HEK293 (cell line): ENCODE results near the gene GPR157.
A peak's percentile ranks its signal among the peaks of the same experiment; 100 is the strongest.

Experiments used
- GLI2 ChIP-seq: fragments of 450-650 bp; formaldehyde crosslinking; IDR thresholded peaks from 2 replicates; pipeline ENCODE4; 2017; ENCODE audit warnings: missing biosample characterization, missing genetic modification characterization, low read depth, borderline replicate concordance
- GLI4 ChIP-seq: fragments of 450-650 bp; formaldehyde crosslinking; IDR thresholded peaks from 2 replicates; pipeline ENCODE4 v1.5.1; 2016; ENCODE audit warnings: missing biosample characterization, missing genetic modification characterization
- IKZF3 ChIP-seq: fragments of 450-650 bp; IDR thresholded peaks from 2 replicates; pipeline ENCODE4 v1.5.0; 2018; ENCODE audit warnings: missing biosample characterization, mild to moderate bottlenecking, missing genetic modification characterization, moderate library complexity
- KLF9 ChIP-seq: fragments of 450-650 bp; formaldehyde crosslinking; IDR thresholded peaks from 2 replicates; pipeline ENCODE4 v1.5.1; 2016; ENCODE audit warnings: missing biosample characterization, missing genetic modification characterization, low read depth
- PRDM1 ChIP-seq: fragments of 450-650 bp; formaldehyde crosslinking; IDR thresholded peaks from 2 replicates; pipeline ENCODE4; 2016; ENCODE audit warnings: missing biosample characterization, missing genetic modification characterization
- REPIN1 ChIP-seq: fragments of 450-650 bp; formaldehyde crosslinking; IDR thresholded peaks from 2 replicates; pipeline ENCODE4 v1.5.1; 2017; ENCODE audit warnings: missing biosample characterization, missing genetic modification characterization, low read depth
- SETDB1 ChIP-seq: IDR thresholded peaks from one replicate; pipeline ENCODE4 v1.6.1; 2017; ENCODE audit warnings: mild to moderate bottlenecking, low read length, moderate library complexity, mixed read lengths; ENCODE audit not compliant: insufficient read length
- SP7 ChIP-seq: fragments of 450-650 bp; formaldehyde crosslinking; IDR thresholded peaks from 2 replicates; pipeline ENCODE4 v1.5.1; 2016; ENCODE audit warnings: missing biosample characterization, missing genetic modification characterization
- ZBTB20 ChIP-seq: fragments of 450-650 bp; formaldehyde crosslinking; IDR thresholded peaks from 2 replicates; pipeline ENCODE4 v1.5.1; 2016; ENCODE audit warnings: missing biosample characterization, missing genetic modification characterization
- ZBTB7A ChIP-seq: fragments of 450-650 bp; formaldehyde crosslinking; IDR thresholded peaks from 2 replicates; pipeline ENCODE4 v1.5.1; 2016; ENCODE audit warnings: low read depth, missing biosample characterization, missing genetic modification characterization
- ZNF132 ChIP-seq: fragments of 450-650 bp; formaldehyde crosslinking; IDR thresholded peaks from 2 replicates; pipeline ENCODE4 v1.5.1; 2017; ENCODE audit warnings: missing biosample characterization, missing genetic modification characterization, borderline replicate concordance
- ZNF155 ChIP-seq: fragments of 450-650 bp; formaldehyde crosslinking; IDR thresholded peaks from 2 replicates; pipeline ENCODE4 v1.5.1; 2016; ENCODE audit warnings: missing biosample characterization, missing genetic modification characterization
- ZNF169 ChIP-seq: fragments of 450-650 bp; formaldehyde crosslinking; IDR thresholded peaks from 2 replicates; pipeline ENCODE4 v1.5.1; 2016; ENCODE audit warnings: missing biosample characterization, missing genetic modification characterization
- ZNF184 ChIP-seq: fragments of 450-650 bp; IDR thresholded peaks from 2 replicates; pipeline ENCODE4 v1.5.1; 2018; ENCODE audit warnings: missing biosample characterization, mild to moderate bottlenecking, missing genetic modification characterization
- ZNF2 ChIP-seq: fragments of 450-650 bp; formaldehyde crosslinking; IDR thresholded peaks from 2 replicates; pipeline ENCODE4 v1.5.1; 2016; ENCODE audit warnings: missing biosample characterization, missing genetic modification characterization
- ZNF211 ChIP-seq: fragments of 450-650 bp; formaldehyde crosslinking; IDR thresholded peaks from 2 replicates; pipeline ENCODE4 v1.5.1; 2016; ENCODE audit warnings: low read depth, missing biosample characterization, missing genetic modification characterization
- ZNF24 ChIP-seq: fragments of 450-650 bp; formaldehyde crosslinking; IDR thresholded peaks from 2 replicates; pipeline ENCODE4 v1.5.1; 2016; ENCODE audit warnings: missing biosample characterization, missing genetic modification characterization
- ZNF266 ChIP-seq: fragments of 450-650 bp; formaldehyde crosslinking; IDR thresholded peaks from 2 replicates; pipeline ENCODE4 v1.5.1; 2016; ENCODE audit warnings: missing biosample characterization, missing genetic modification characterization, low read depth
- ZNF324 ChIP-seq: fragments of 450-650 bp; formaldehyde crosslinking; IDR thresholded peaks from 2 replicates; pipeline ENCODE4 v1.5.1; 2016; ENCODE audit warnings: missing biosample characterization, missing genetic modification characterization
- ZNF335 ChIP-seq: fragments of 450-650 bp; formaldehyde crosslinking; conservative IDR thresholded peaks from 2 replicates; pipeline ENCODE4 v1.5.1; 2016; ENCODE audit warnings: missing biosample characterization, missing genetic modification characterization
- ZNF362 ChIP-seq: fragments of 450-650 bp; formaldehyde crosslinking; IDR thresholded peaks from 2 replicates; pipeline ENCODE4 v1.5.1; 2016; ENCODE audit warnings: missing biosample characterization, missing genetic modification characterization
- ZNF404 ChIP-seq: fragments of 450-650 bp; formaldehyde crosslinking; IDR thresholded peaks from 2 replicates; pipeline ENCODE4 v1.5.1; 2017; ENCODE audit warnings: missing biosample characterization, missing genetic modification characterization
- ZNF501 ChIP-seq: fragments of 450-650 bp; formaldehyde crosslinking; IDR thresholded peaks from 2 replicates; pipeline ENCODE4 v1.5.1; 2016; ENCODE audit warnings: missing biosample characterization, missing genetic modification characterization
- ZNF558 ChIP-seq: fragments of 450-650 bp; formaldehyde crosslinking; IDR thresholded peaks from 2 replicates; pipeline ENCODE4 v1.5.1; 2016; ENCODE audit warnings: missing biosample characterization, missing genetic modification characterization
- ZNF560 ChIP-seq: fragments of 450-650 bp; formaldehyde crosslinking; IDR thresholded peaks from 2 replicates; pipeline ENCODE4 v1.5.1; 2017; ENCODE audit warnings: missing biosample characterization, missing genetic modification characterization, borderline replicate concordance
- ZNF571 ChIP-seq: fragments of 450-650 bp; formaldehyde crosslinking; IDR thresholded peaks from 2 replicates; pipeline ENCODE4 v1.5.0; 2017; ENCODE audit warnings: missing biosample characterization, missing genetic modification characterization
- ZNF596 ChIP-seq: fragments of 450-650 bp; IDR thresholded peaks from 2 replicates; pipeline ENCODE4 v1.5.0; 2018; ENCODE audit warnings: missing biosample characterization, mild to moderate bottlenecking, missing genetic modification characterization, moderate library complexity
- ZNF792 ChIP-seq: fragments of 450-650 bp; formaldehyde crosslinking; IDR thresholded peaks from 2 replicates; pipeline ENCODE4 v1.5.1; 2016; ENCODE audit warnings: missing biosample characterization, missing genetic modification characterization
- TF ChIP-seq, protein P1 (sequence below): fragments of 450-650 bp; formaldehyde crosslinking; IDR thresholded peaks from 2 replicates; pipeline ENCODE4 v1.5.1; 2017; ENCODE audit warnings: missing biosample characterization, missing genetic modification characterization
- TF ChIP-seq, protein P2 (sequence below): fragments of 450-650 bp; formaldehyde crosslinking; IDR thresholded peaks from 2 replicates; pipeline ENCODE4 v1.5.1; 2016; ENCODE audit warnings: missing biosample characterization, missing genetic modification characterization
- TF ChIP-seq, protein P3 (sequence below): fragments of 450-650 bp; formaldehyde crosslinking; IDR thresholded peaks from 2 replicates; pipeline ENCODE4 v1.5.1; 2017; ENCODE audit warnings: missing biosample characterization, missing genetic modification characterization
- TF ChIP-seq, protein P4 (sequence below): fragments of 450-650 bp; formaldehyde crosslinking; IDR thresholded peaks from 2 replicates; pipeline ENCODE4 v1.5.1; 2017; ENCODE audit warnings: missing biosample characterization, missing genetic modification characterization
- TF ChIP-seq, protein P5 (sequence below): fragments of 450-650 bp; formaldehyde crosslinking; IDR thresholded peaks from 2 replicates; pipeline ENCODE4 v1.5.1; 2016; ENCODE audit warnings: missing biosample characterization, missing genetic modification characterization

Gene GPR157

DNA sequence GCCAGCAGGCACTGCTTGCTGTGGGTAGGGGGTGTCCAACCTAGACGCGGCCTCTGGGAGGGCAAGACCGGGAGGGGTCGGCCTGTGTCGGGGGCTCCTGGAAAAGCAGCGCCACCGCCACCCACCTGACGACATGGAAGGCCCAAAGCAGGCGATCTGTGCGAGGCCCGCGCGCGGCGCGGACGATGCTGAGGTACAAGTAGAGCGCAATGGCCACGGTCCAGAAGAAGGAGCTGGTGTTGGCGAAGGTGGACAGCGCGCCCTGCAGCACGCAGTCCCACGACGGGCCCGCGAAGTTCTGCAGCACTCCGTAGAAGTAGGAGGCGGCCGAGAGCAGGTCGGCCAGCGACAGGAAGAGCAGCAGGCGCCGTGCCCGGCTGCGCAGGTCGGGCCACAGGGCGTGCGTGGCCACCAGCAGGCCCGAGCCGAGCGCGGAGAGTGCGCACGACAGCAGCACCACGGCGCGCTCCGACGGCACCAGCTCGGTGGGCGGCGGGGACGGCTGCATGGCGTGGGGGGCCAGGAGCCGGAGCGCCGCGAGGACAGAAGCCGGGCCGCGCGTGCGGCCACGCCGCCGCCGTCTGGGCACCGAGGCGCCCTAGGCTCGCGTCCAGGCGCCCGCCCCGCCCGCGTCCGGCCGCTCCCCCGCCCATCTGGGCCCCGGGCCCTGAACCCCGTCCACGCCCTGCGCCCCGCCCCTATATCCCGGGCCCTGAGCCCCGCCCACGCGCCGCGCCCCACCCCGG is at the start of gene GPR157 (continued):
- TF ChIP-seq, protein P1, sequence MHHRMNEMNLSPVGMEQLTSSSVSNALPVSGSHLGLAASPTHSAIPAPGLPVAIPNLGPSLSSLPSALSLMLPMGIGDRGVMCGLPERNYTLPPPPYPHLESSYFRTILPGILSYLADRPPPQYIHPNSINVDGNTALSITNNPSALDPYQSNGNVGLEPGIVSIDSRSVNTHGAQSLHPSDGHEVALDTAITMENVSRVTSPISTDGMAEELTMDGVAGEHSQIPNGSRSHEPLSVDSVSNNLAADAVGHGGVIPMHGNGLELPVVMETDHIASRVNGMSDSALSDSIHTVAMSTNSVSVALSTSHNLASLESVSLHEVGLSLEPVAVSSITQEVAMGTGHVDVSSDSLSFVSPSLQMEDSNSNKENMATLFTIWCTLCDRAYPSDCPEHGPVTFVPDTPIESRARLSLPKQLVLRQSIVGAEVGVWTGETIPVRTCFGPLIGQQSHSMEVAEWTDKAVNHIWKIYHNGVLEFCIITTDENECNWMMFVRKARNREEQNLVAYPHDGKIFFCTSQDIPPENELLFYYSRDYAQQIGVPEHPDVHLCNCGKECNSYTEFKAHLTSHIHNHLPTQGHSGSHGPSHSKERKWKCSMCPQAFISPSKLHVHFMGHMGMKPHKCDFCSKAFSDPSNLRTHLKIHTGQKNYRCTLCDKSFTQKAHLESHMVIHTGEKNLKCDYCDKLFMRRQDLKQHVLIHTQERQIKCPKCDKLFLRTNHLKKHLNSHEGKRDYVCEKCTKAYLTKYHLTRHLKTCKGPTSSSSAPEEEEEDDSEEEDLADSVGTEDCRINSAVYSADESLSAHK (tag by site-specific recombination) = no peak
- TF ChIP-seq ZNF560 (tag by site-specific recombination) = no peak
- TF ChIP-seq, protein P2, sequence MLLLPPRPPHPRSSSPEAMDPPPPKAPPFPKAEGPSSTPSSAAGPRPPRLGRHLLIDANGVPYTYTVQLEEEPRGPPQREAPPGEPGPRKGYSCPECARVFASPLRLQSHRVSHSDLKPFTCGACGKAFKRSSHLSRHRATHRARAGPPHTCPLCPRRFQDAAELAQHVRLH (tag by site-specific recombination) = no peak
- no peak for TF ChIP-seq ZNF266 (tag by site-specific recombination)
- TF ChIP-seq ZNF501 (tag by site-specific recombination) = peak; percentile 54; the same call in 1 of the 2 replicates
- no peak for TF ChIP-seq ZNF211 (tag by site-specific recombination)
- TF ChIP-seq ZNF24 (tag by site-specific recombination) = no peak
- 0 out of 2 replicates have a peak, but pooled peaks have one; percentile 38 for TF ChIP-seq GLI4 (tag by site-specific recombination)
- no peak for TF ChIP-seq GLI2 (tag by site-specific recombination)
- peak; percentile 81 for TF ChIP-seq ZNF335 (tag by site-specific recombination)
- TF ChIP-seq SETDB1 = no peak
- no peak for TF ChIP-seq ZNF362 (tag by site-specific recombination)
- no peak for TF ChIP-seq PRDM1
- peak; percentile 27; the same call in 1 of the 2 replicates for TF ChIP-seq ZBTB20 (tag by site-specific recombination)
- TF ChIP-seq ZNF132 (tag by site-specific recombination) = no peak
- TF ChIP-seq ZNF571 (tag by site-specific recombination) = no peak
- no peak; the same call in 1 of the 2 replicates for TF ChIP-seq KLF9 (tag by site-specific recombination)
- TF ChIP-seq ZNF169 (tag by site-specific recombination) = no peak
- TF ChIP-seq, protein P3, sequence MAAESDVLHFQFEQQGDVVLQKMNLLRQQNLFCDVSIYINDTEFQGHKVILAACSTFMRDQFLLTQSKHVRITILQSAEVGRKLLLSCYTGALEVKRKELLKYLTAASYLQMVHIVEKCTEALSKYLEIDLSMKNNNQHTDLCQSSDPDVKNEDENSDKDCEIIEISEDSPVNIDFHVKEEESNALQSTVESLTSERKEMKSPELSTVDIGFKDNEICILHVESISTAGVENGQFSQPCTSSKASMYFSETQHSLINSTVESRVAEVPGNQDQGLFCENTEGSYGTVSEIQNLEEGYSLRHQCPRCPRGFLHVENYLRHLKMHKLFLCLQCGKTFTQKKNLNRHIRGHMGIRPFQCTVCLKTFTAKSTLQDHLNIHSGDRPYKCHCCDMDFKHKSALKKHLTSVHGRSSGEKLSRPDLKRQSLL (tag by site-specific recombination) = no peak
- TF ChIP-seq ZNF404 (tag by site-specific recombination) = no peak
- no peak for TF ChIP-seq ZNF792 (tag by site-specific recombination)
- no peak for TF ChIP-seq SP7 (tag by site-specific recombination)
- TF ChIP-seq, protein P4, sequence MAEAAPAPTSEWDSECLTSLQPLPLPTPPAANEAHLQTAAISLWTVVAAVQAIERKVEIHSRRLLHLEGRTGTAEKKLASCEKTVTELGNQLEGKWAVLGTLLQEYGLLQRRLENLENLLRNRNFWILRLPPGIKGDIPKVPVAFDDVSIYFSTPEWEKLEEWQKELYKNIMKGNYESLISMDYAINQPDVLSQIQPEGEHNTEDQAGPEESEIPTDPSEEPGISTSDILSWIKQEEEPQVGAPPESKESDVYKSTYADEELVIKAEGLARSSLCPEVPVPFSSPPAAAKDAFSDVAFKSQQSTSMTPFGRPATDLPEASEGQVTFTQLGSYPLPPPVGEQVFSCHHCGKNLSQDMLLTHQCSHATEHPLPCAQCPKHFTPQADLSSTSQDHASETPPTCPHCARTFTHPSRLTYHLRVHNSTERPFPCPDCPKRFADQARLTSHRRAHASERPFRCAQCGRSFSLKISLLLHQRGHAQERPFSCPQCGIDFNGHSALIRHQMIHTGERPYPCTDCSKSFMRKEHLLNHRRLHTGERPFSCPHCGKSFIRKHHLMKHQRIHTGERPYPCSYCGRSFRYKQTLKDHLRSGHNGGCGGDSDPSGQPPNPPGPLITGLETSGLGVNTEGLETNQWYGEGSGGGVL = peak; percentile 29; the same call in 1 of the 2 replicates
- no peak for TF ChIP-seq ZNF184 (tag by site-specific recombination)
- no peak for TF ChIP-seq ZNF558 (tag by site-specific recombination)
- TF ChIP-seq ZNF155 (tag by site-specific recombination) = no peak
- TF ChIP-seq ZNF324 (tag by site-specific recombination) = no peak
- 0 out of 2 replicates have a peak, but pooled peaks have one; percentile 67 for TF ChIP-seq ZNF2 (tag by site-specific recombination)
- no peak for TF ChIP-seq REPIN1 (tag by site-specific recombination)
- no peak for TF ChIP-seq ZBTB7A (tag by site-specific recombination)
- TF ChIP-seq IKZF3 (tag by site-specific recombination) = no peak
- 0 out of 2 replicates have a peak, but pooled peaks have one; percentile 24 for TF ChIP-seq ZNF596 (tag by site-specific recombination)
- TF ChIP-seq, protein P5, sequence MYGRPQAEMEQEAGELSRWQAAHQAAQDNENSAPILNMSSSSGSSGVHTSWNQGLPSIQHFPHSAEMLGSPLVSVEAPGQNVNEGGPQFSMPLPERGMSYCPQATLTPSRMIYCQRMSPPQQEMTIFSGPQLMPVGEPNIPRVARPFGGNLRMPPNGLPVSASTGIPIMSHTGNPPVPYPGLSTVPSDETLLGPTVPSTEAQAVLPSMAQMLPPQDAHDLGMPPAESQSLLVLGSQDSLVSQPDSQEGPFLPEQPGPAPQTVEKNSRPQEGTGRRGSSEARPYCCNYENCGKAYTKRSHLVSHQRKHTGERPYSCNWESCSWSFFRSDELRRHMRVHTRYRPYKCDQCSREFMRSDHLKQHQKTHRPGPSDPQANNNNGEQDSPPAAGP (tag by site-specific recombination) = 0 out of 2 replicates have a peak, but pooled peaks have one; percentile 18
